PFSK-1 (cell line): ENCODE results near the gene TRPM3.

ENCODE experiments used
- FOXP2 ChIP-seq: optimal IDR thresholded peaks from 2 replicates; pipeline ENCODE3; 2011; ENCODE audit warnings: borderline replicate concordance, control low read depth, inconsistent platforms; ENCODE audit not compliant: insufficient read depth; ENCODE audit errors: extremely low read length, extremely low read depth
- POLR2AphosphoS5 ChIP-seq: IDR thresholded peaks from 2 replicates; pipeline ENCODE4 v1.6.1; 2012; ENCODE audit warnings: low read depth, mild to moderate bottlenecking, control low read depth, low read length, moderate library complexity
- REST ChIP-seq, 2 experiments: IDR thresholded peaks; 2 replicates each; pipeline versions ENCODE4 v1.6.1 to v1.8.0; 2011 to 2012; ENCODE audit warnings: low read depth in 2 of 2, low read length in 2 of 2, control low read depth in 1 of 2, inconsistent platforms in 1 of 2, mild to moderate bottlenecking in 1 of 2, moderate library complexity in 1 of 2; ENCODE audit not compliant: insufficient read depth in 1 of 2
- SIN3A ChIP-seq: IDR thresholded peaks from 2 replicates; pipeline ENCODE4 v1.6.1; 2012; ENCODE audit warnings: mild to moderate bottlenecking, low read length, moderate library complexity, borderline replicate concordance; ENCODE audit not compliant: insufficient read depth
- TAF1 ChIP-seq: IDR thresholded peaks from 2 replicates; pipeline ENCODE4 v1.6.1; 2012; ENCODE audit warnings: low read length, control low read depth, borderline replicate concordance; ENCODE audit not compliant: insufficient read depth

Gene TRPM3

GRCh38 chr9:71096421-71097108 is 24.9 kb downstream of the TRPM3 start:
- no peak for TF ChIP-seq TAF1
- TF ChIP-seq REST (IDR thresholded peaks at IDR 0.05; ENCODE audit: insufficient read depth in 1 of 2, low read depth in 2 of 2, low read length in 2 of 2): no peak
- no peak for TF ChIP-seq FOXP2
- TF ChIP-seq SIN3A: no peak
- no peak for TF ChIP-seq POLR2AphosphoS5

- TF ChIP-seq FOXP2: no peak
Observed at GRCh38 chr9:71094708-71095251, 26.6 kb downstream of the TRPM3 start.

- TF ChIP-seq POLR2AphosphoS5 (no peak), TAF1 (no peak), SIN3A (no peak), FOXP2 (no peak), REST (IDR thresholded peaks at IDR 0.05; ENCODE audit: insufficient read depth in 1 of 2, low read depth in 2 of 2, low read length in 2 of 2) (no peak)
Observed at GRCh38 chr9:71090896-71091295, 30.5 kb downstream of the TRPM3 start.

- no peak for TF ChIP-seq TAF1
- TF ChIP-seq SIN3A: no peak
- TF ChIP-seq FOXP2: no peak
- no peak for TF ChIP-seq POLR2AphosphoS5
- no peak for TF ChIP-seq REST (IDR thresholded peaks at IDR 0.05; ENCODE audit: insufficient read depth in 1 of 2, low read depth in 2 of 2, low read length in 2 of 2)
Observed at GRCh38 chr9:71079451-71079850, 42.0 kb downstream of the TRPM3 start.

- no peak for TF ChIP-seq FOXP2
- no peak for TF ChIP-seq SIN3A
Observed at GRCh38 chr9:71076096-71076495, 45.3 kb downstream of the TRPM3 start.

GRCh38 chr9:71073494-71073893 is 47.9 kb downstream of the TRPM3 start:
- TF ChIP-seq POLR2AphosphoS5 (no peak), SIN3A (no peak), REST (IDR thresholded peaks at IDR 0.05; ENCODE audit: insufficient read depth in 1 of 2, low read depth in 2 of 2, low read length in 2 of 2) (no peak), TAF1 (no peak), FOXP2 (no peak)
